ENCODE results near the gene PHKB.

GRCh38 chr16:47604306-47604705, 143.2 kb downstream of the PHKB start:
- no peak for TF ChIP-seq FOXM1 (IDR thresholded peaks at IDR 0.05; ENCODE audit: borderline replicate concordance, low read depth)
- TF ChIP-seq NFIC (IDR thresholded peaks at IDR 0.05) = no peak
- TF ChIP-seq, protein P1, sequence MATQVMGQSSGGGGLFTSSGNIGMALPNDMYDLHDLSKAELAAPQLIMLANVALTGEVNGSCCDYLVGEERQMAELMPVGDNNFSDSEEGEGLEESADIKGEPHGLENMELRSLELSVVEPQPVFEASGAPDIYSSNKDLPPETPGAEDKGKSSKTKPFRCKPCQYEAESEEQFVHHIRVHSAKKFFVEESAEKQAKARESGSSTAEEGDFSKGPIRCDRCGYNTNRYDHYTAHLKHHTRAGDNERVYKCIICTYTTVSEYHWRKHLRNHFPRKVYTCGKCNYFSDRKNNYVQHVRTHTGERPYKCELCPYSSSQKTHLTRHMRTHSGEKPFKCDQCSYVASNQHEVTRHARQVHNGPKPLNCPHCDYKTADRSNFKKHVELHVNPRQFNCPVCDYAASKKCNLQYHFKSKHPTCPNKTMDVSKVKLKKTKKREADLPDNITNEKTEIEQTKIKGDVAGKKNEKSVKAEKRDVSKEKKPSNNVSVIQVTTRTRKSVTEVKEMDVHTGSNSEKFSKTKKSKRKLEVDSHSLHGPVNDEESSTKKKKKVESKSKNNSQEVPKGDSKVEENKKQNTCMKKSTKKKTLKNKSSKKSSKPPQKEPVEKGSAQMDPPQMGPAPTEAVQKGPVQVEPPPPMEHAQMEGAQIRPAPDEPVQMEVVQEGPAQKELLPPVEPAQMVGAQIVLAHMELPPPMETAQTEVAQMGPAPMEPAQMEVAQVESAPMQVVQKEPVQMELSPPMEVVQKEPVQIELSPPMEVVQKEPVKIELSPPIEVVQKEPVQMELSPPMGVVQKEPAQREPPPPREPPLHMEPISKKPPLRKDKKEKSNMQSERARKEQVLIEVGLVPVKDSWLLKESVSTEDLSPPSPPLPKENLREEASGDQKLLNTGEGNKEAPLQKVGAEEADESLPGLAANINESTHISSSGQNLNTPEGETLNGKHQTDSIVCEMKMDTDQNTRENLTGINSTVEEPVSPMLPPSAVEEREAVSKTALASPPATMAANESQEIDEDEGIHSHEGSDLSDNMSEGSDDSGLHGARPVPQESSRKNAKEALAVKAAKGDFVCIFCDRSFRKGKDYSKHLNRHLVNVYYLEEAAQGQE (IDR thresholded peaks at IDR 0.05; ENCODE audit: low read depth) = no peak
